ENCODE data around the gene FAM237A. TPM values are rescaled to one million over a fixed set of nuclear protein-coding genes. Genes with fewer than 3 reads are reported as not detected.

Gene FAM237A
- polyA plus RNA-seq, 1 donor from 2014 or later: not detected

DNA sequence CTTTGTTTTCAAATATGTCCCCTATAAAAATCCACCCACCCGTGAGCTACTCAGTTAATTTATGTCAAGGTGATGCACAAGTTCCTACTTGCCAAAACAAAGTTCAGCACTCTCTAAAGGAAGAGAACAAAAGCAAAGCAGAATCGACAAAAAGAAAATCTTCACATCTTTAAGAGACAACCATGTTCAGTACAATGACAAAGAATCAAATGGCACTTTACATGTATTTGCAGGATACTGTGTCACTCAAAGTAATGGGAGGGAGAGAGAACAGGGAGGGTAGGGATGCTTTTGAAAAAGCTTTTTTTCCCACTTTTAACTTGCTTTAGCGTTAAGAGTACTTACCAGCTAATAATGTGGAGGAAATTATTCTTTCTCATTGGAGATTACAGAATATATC is 39.0 kb upstream of the FAM237A start:
- Histone ChIP-seq H4K20me1 (ENCODE audit: insufficient read depth) (no peaks in the 10 kb centered on the region), H2AFZ (ENCODE audit: low read depth, low read length) (no peak overlapping the region), H3K36me3 (ENCODE audit: insufficient read depth, low read length) (peaks cover 7% of the 10 kb centered on the region), H3K9me3 (ENCODE audit: low read length) (no peaks in the 10 kb centered on the region), H3K9ac (ENCODE audit: low read length) (no peak overlapping the region), H3K9me2 (ENCODE audit: insufficient read depth, low read length) (no peaks in the 10 kb centered on the region), H3K4me3 (ENCODE audit: low read length) (no peak overlapping the region), H3K27me3 (ENCODE audit: insufficient read depth, low read depth, low read length) (no peaks in the 10 kb centered on the region), H3K4me2 (ENCODE audit: low read length) (no peak overlapping the region), H3K79me2 (replicated peaks; ENCODE audit: insufficient read depth, low read length) (no peaks in the 10 kb centered on the region), H3F3A (ENCODE audit: insufficient read depth, low read length, poor library complexity, severe bottlenecking) (no peaks in the 10 kb centered on the region), H3K27ac (ENCODE audit: low read length) (no peak overlapping the region)
- TF ChIP-seq EP300 (conservative IDR thresholded peaks at IDR 0.05; ENCODE audit: poor library complexity, severe bottlenecking) (no peak), SMC3 (conservative IDR thresholded peaks at IDR 0.05; ENCODE audit: poor library complexity) (no peak), MXI1 (conservative IDR thresholded peaks at IDR 0.05; ENCODE audit: poor library complexity, severe bottlenecking) (no peak), TAF1 (IDR thresholded peaks at IDR 0.05; ENCODE audit: low read depth) (no peak), RAD21 (conservative IDR thresholded peaks at IDR 0.05) (no peak), EZH2 (IDR thresholded peaks at IDR 0.05; ENCODE audit: borderline replicate concordance, insufficient read depth, low read length, poor library complexity, severe bottlenecking) (no peak), POLR2AphosphoS5 (IDR thresholded peaks at IDR 0.05) (no peak)
- TF ChIP-seq, protein P1, sequence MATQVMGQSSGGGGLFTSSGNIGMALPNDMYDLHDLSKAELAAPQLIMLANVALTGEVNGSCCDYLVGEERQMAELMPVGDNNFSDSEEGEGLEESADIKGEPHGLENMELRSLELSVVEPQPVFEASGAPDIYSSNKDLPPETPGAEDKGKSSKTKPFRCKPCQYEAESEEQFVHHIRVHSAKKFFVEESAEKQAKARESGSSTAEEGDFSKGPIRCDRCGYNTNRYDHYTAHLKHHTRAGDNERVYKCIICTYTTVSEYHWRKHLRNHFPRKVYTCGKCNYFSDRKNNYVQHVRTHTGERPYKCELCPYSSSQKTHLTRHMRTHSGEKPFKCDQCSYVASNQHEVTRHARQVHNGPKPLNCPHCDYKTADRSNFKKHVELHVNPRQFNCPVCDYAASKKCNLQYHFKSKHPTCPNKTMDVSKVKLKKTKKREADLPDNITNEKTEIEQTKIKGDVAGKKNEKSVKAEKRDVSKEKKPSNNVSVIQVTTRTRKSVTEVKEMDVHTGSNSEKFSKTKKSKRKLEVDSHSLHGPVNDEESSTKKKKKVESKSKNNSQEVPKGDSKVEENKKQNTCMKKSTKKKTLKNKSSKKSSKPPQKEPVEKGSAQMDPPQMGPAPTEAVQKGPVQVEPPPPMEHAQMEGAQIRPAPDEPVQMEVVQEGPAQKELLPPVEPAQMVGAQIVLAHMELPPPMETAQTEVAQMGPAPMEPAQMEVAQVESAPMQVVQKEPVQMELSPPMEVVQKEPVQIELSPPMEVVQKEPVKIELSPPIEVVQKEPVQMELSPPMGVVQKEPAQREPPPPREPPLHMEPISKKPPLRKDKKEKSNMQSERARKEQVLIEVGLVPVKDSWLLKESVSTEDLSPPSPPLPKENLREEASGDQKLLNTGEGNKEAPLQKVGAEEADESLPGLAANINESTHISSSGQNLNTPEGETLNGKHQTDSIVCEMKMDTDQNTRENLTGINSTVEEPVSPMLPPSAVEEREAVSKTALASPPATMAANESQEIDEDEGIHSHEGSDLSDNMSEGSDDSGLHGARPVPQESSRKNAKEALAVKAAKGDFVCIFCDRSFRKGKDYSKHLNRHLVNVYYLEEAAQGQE (IDR thresholded peaks at IDR 0.05; ENCODE audit: borderline replicate concordance): no peak
- TF ChIP-seq, protein P2, sequence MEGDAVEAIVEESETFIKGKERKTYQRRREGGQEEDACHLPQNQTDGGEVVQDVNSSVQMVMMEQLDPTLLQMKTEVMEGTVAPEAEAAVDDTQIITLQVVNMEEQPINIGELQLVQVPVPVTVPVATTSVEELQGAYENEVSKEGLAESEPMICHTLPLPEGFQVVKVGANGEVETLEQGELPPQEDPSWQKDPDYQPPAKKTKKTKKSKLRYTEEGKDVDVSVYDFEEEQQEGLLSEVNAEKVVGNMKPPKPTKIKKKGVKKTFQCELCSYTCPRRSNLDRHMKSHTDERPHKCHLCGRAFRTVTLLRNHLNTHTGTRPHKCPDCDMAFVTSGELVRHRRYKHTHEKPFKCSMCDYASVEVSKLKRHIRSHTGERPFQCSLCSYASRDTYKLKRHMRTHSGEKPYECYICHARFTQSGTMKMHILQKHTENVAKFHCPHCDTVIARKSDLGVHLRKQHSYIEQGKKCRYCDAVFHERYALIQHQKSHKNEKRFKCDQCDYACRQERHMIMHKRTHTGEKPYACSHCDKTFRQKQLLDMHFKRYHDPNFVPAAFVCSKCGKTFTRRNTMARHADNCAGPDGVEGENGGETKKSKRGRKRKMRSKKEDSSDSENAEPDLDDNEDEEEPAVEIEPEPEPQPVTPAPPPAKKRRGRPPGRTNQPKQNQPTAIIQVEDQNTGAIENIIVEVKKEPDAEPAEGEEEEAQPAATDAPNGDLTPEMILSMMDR (IDR thresholded peaks at IDR 0.05; ENCODE audit: poor library complexity, severe bottlenecking): no peak

DNA sequence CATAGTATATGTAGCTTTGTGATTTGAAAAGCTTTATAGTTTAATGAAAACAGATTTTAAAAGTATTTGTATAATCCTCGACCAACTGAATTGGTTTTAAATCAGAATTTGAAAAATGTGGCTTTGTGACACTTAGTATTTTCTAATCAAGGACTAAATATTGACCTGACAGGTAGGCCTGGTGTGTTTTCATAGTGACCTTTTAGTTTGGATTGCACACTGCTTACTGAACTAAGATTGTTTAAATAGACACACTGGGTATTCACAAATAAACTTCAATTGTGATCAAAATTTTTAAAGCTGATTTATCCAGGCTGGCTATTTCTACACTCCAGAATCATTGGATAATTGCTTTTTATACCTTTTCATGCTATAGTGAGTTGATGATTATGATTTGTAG is 31.8 kb upstream of the FAM237A start:
- Histone ChIP-seq H3K27me3 (ENCODE audit: insufficient read depth, low read depth, low read length) (no peaks in the 10 kb centered on the region), H3F3A (ENCODE audit: insufficient read depth, low read length, poor library complexity, severe bottlenecking) (no peaks in the 10 kb centered on the region), H3K4me3 (ENCODE audit: low read length) (no peak overlapping the region), H3K9me3 (ENCODE audit: low read length) (no peaks in the 10 kb centered on the region), H3K9ac (ENCODE audit: low read length) (no peak overlapping the region), H3K36me3 (ENCODE audit: insufficient read depth, low read length) (no peaks in the 10 kb centered on the region), H3K4me2 (ENCODE audit: low read length) (no peak overlapping the region), H3K79me2 (replicated peaks; ENCODE audit: insufficient read depth, low read length) (no peaks in the 10 kb centered on the region), H3K27ac (ENCODE audit: low read length) (no peak overlapping the region), H4K20me1 (ENCODE audit: insufficient read depth) (no peaks in the 10 kb centered on the region), H3K9me2 (ENCODE audit: insufficient read depth, low read length) (no peaks in the 10 kb centered on the region), H2AFZ (ENCODE audit: low read depth, low read length) (no peak overlapping the region)
- TF ChIP-seq EP300 (conservative IDR thresholded peaks at IDR 0.05; ENCODE audit: poor library complexity, severe bottlenecking): no peak

DNA sequence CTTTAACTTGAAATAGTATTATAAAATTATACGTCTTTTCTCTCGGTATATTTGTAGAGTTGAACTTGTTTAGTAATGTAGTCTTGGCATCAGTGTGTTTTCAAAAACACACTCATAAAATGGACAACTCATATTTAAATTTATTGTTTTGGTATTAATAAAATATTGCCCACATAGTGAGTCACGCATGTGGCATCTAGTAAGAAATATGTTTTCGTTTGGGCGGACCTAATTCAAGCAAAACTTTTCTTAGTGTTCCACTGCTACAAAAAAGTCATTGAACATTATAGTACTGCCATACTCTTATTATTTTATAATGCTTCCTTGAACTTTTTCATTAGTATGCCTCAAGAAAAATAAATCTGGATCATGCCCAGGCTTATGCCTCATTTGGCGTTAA is 31.1 kb upstream of the FAM237A start:
- H4K20me1 ChIP-seq (ENCODE audit: insufficient read depth): no peaks in the 10 kb centered on the region
- H3K9ac ChIP-seq (ENCODE audit: low read length): no peak overlapping the region
- no peak overlapping the region for H3K4me2 ChIP-seq (ENCODE audit: low read length)
- H3K4me3 ChIP-seq (ENCODE audit: low read length): no peak overlapping the region
- no peaks in the 10 kb centered on the region for H3K27me3 ChIP-seq (ENCODE audit: insufficient read depth, low read depth, low read length)
- no peaks in the 10 kb centered on the region for H3F3A ChIP-seq (ENCODE audit: insufficient read depth, low read length, poor library complexity, severe bottlenecking)
- H3K9me3 ChIP-seq (ENCODE audit: low read length): no peaks in the 10 kb centered on the region
- no peaks in the 10 kb centered on the region for H3K9me2 ChIP-seq (ENCODE audit: insufficient read depth, low read length)
- H3K27ac ChIP-seq (ENCODE audit: low read length): no peak overlapping the region
- no peaks in the 10 kb centered on the region for H3K79me2 ChIP-seq (replicated peaks; ENCODE audit: insufficient read depth, low read length)
- TF ChIP-seq RAD21 (conservative IDR thresholded peaks at IDR 0.05) (no peak), MXI1 (conservative IDR thresholded peaks at IDR 0.05; ENCODE audit: poor library complexity, severe bottlenecking) (no peak), SMC3 (conservative IDR thresholded peaks at IDR 0.05; ENCODE audit: poor library complexity) (no peak), POLR2AphosphoS5 (IDR thresholded peaks at IDR 0.05) (no peak), EP300 (conservative IDR thresholded peaks at IDR 0.05; ENCODE audit: poor library complexity, severe bottlenecking) (no peak), TAF1 (IDR thresholded peaks at IDR 0.05; ENCODE audit: low read depth) (no peak), EZH2 (IDR thresholded peaks at IDR 0.05; ENCODE audit: borderline replicate concordance, insufficient read depth, low read length, poor library complexity, severe bottlenecking) (no peak)
- TF ChIP-seq, protein P2 (IDR thresholded peaks at IDR 0.05; ENCODE audit: poor library complexity, severe bottlenecking): no peak
- TF ChIP-seq, protein P1 (IDR thresholded peaks at IDR 0.05; ENCODE audit: borderline replicate concordance): no peak
- H3K36me3 ChIP-seq (ENCODE audit: insufficient read depth, low read length): no peaks in the 10 kb centered on the region
- no peak overlapping the region for H2AFZ ChIP-seq (ENCODE audit: low read depth, low read length)

Data from neural cell (in vitro differentiated cells).